Measurements from ENCODE around the gene SAFB2. TPM values are rescaled to one million over a fixed set of nuclear protein-coding genes. Genes with fewer than 3 reads are reported as not detected.

SAFB2 gene
- total and polyA plus RNA-seq, 2 donors (not counting 1 experiment from before 2014, with no cell fraction given), result 76.5 to 242 TPM

GRCh38 chr19:5578097-5578846 lies 44.3 kb downstream of the SAFB2 start:
- peak; percentile 90 for ATAC-seq (ENCODE audit: low read depth)
- H3K4me1 ChIP-seq (ENCODE audit: control insufficient read depth in 2 of 2, insufficient read depth in 2 of 2, low read length in 2 of 2), result peaks cover 0 to 7% of the 10 kb centered on the region in 2 donors
- H3K27me3 Mint-ChIP-seq, result no peaks in the 10 kb centered on the region
- peak overlapping the region; percentile 55 for H2AFZ ChIP-seq (ENCODE audit: insufficient read depth, low read depth, low read length, poor library complexity, severe bottlenecking)
- ChIA-PET POLR2A (no interaction called here), CTCF (interaction anchor here (1.1 to 1.5 kb wide), 3 partner anchors 9 to 540 kb away, joined by 3 to 5 read pairs (median 4); no protein-coding TSS in a partner anchor)
- TF ChIP-seq CTCF (IDR thresholded peaks at IDR 0.05) (peak; percentile 100), EZH2 (IDR thresholded peaks at IDR 0.05; ENCODE audit: borderline replicate concordance, insufficient read depth, low read depth, low read length, poor library complexity, severe bottlenecking) (no peak)
- no peaks in the 10 kb centered on the region for H3K79me2 ChIP-seq (ENCODE audit: control insufficient read depth, insufficient read depth, low read length)
- H3K36me3 ChIP-seq (replicated peaks in 1 of 2; ENCODE audit: control extremely low read depth in 1 of 2, control insufficient read depth in 1 of 2, extremely low read depth in 1 of 2, insufficient read depth in 2 of 2, low read length in 1 of 2), result peaks cover 0 to 9% of the 10 kb centered on the region in 2 experiments
- 12% methylated on average over 17 of the region's 28 CpGs for WGBS (ENCODE audit: insufficient coverage)
- H3K9ac ChIP-seq (ENCODE audit: low read length), result no peak overlapping the region
- DNase-seq, result peak; percentile 78
- no peak overlapping the region for H3K4me3 Mint-ChIP-seq
- H3K4me1 Mint-ChIP-seq, result peaks cover 8% of the 10 kb centered on the region
- no peaks in the 10 kb centered on the region for H4K20me1 ChIP-seq (ENCODE audit: control insufficient read depth, insufficient read depth, low read length, poor library complexity, severe bottlenecking)
- intact Hi-C loops (cut with micrococcal nuclease), result no loop called here
- H3K27ac ChIP-seq (ENCODE audit: low read length in 2 of 2), result no peak overlapping the region
- H3K27me3 ChIP-seq (replicated peaks in 1 of 4; ENCODE audit: control extremely low read depth in 1 of 4, control insufficient read depth in 3 of 4, insufficient read depth in 4 of 4, low read length in 3 of 4), result peaks cover 0 to 3% (median 0%) of the 10 kb centered on the region in 4 experiments
- H3K27ac Mint-ChIP-seq, result peak overlapping the region; percentile 50
- peaks cover 0 to 3% (median 0%) of the 10 kb centered on the region in 3 donors for H3K9me3 ChIP-seq (ENCODE audit: control extremely low read depth in 1 of 3, control insufficient read depth in 2 of 3, insufficient read depth in 1 of 3, low read length in 2 of 3)
- H3K4me3 ChIP-seq (ENCODE audit: control extremely low read depth in 1 of 5, extremely low read depth in 1 of 5, insufficient read depth in 1 of 5, low read depth in 2 of 5, low read length in 4 of 5), result no peak overlapping the region
- H3K4me2 ChIP-seq (replicated peaks; ENCODE audit: low read depth, low read length, poor library complexity, severe bottlenecking), result peak overlapping the region; percentile 51
- no peaks in the 10 kb centered on the region for H3K9me3 Mint-ChIP-seq (ENCODE audit: insufficient read depth)

- no peak overlapping the region for H3K9ac ChIP-seq (ENCODE audit: low read length)
- intact Hi-C loops (cut with micrococcal nuclease), result no loop called here
- H3K27me3 Mint-ChIP-seq, result no peaks in the 10 kb centered on the region
- WGBS (ENCODE audit: insufficient coverage), result 90% methylated on average over 4 of the region's 6 CpGs
- H2AFZ ChIP-seq (ENCODE audit: insufficient read depth, low read depth, low read length, poor library complexity, severe bottlenecking), result no peak overlapping the region
- no peak overlapping the region for H3K27ac ChIP-seq (ENCODE audit: low read length in 2 of 2)
- no peak overlapping the region for H3K27ac Mint-ChIP-seq
- peaks cover 8% of the 10 kb centered on the region for H3K4me1 Mint-ChIP-seq
- POLR2A ChIA-PET, result no interaction called here
- H3K4me3 ChIP-seq (ENCODE audit: control extremely low read depth in 1 of 5, extremely low read depth in 1 of 5, insufficient read depth in 1 of 5, low read depth in 2 of 5, low read length in 4 of 5), result no peak overlapping the region
- H3K36me3 ChIP-seq (replicated peaks in 1 of 2; ENCODE audit: control extremely low read depth in 1 of 2, control insufficient read depth in 1 of 2, extremely low read depth in 1 of 2, insufficient read depth in 2 of 2, low read length in 1 of 2), result no peaks in the 10 kb centered on the region
- H3K9me3 Mint-ChIP-seq (ENCODE audit: insufficient read depth), result no peaks in the 10 kb centered on the region
- H3K9me3 ChIP-seq (ENCODE audit: control extremely low read depth in 1 of 3, control insufficient read depth in 2 of 3, insufficient read depth in 1 of 3, low read length in 2 of 3), result peaks cover 0 to 13% (median 0%) of the 10 kb centered on the region in 3 donors
- peaks cover 0 to 7% of the 10 kb centered on the region in 2 donors for H3K4me1 ChIP-seq (ENCODE audit: control insufficient read depth in 2 of 2, insufficient read depth in 2 of 2, low read length in 2 of 2)
- H3K4me2 ChIP-seq (replicated peaks; ENCODE audit: low read depth, low read length, poor library complexity, severe bottlenecking), result no peak overlapping the region
- no peak overlapping the region for H3K4me3 Mint-ChIP-seq
- DNase-seq (no peak), ATAC-seq (ENCODE audit: low read depth) (no peak)
- TF ChIP-seq EZH2 (IDR thresholded peaks at IDR 0.05; ENCODE audit: borderline replicate concordance, insufficient read depth, low read depth, low read length, poor library complexity, severe bottlenecking), result no peak
- TF ChIP-seq CTCF (IDR thresholded peaks at IDR 0.05), result no peak
- CTCF ChIA-PET, result interaction anchor here (0.7 kb wide), 1 partner anchor 136 kb away, joined by 4 read pairs; no protein-coding TSS in a partner anchor
- peaks cover 0 to 3% (median 0%) of the 10 kb centered on the region in 4 experiments for H3K27me3 ChIP-seq (replicated peaks in 1 of 4; ENCODE audit: control extremely low read depth in 1 of 4, control insufficient read depth in 3 of 4, insufficient read depth in 4 of 4, low read length in 3 of 4)
- no peaks in the 10 kb centered on the region for H3K79me2 ChIP-seq (ENCODE audit: control insufficient read depth, insufficient read depth, low read length)
- H4K20me1 ChIP-seq (ENCODE audit: control insufficient read depth, insufficient read depth, low read length, poor library complexity, severe bottlenecking), result no peaks in the 10 kb centered on the region
Measured at GRCh38 chr19:5575590-5575989, 47.0 kb downstream of the SAFB2 start.

Data from B cell (primary cell).